A549 (cell line): Measurements from ENCODE around the gene CER1. TPM values are rescaled to one million over a fixed set of nuclear protein-coding genes. Genes with fewer than 3 reads are reported as not detected.

ENCODE experiments used
- ATAC-seq, 2 experiments: fragments of 200-7000 bp in 1 of 2; fragments of >200 bp in 1 of 2; cut with Nextera tagmentation in 1 of 2; cut with Tn5 transposase in 1 of 2; 3 replicates each; pipeline versions ENCODE4 v1.8.0 to v1.9.1; 2018 to 2020; ENCODE audit warnings: mild to moderate bottlenecking in 1 of 2, moderate library complexity in 1 of 2
- CTCF ChIA-PET: fragments of 300-600 bp; sonication (Branson Sonifier 250); formaldehyde crosslinking; extraction: SDS; loops from one replicate; lab custom pipeline; 2021; ENCODE audit warnings: antibody characterized with exemption, inconsistent platforms; lab: Yijun Ruan, JAX
- POLR2A ChIA-PET: fragments of 350-600 bp; formaldehyde crosslinking; extraction: SDS; loops from one replicate; lab custom pipeline; 2021; ENCODE audit warnings: antibody characterized with exemption, inconsistent platforms; lab: Yijun Ruan, JAX
- DNase-seq, 2 experiments: peaks; one replicate each; pipeline versions ENCODE4 v3.0.0 to v3.0.0-alpha.2; 2011 to 2016; ENCODE audit warnings: low read depth in 1 of 2, low spot score in 1 of 2
- FAIRE-seq: peaks from 2 replicates; lab custom pipeline; 2011; peaks lifted over from hg19 to GRCh38; lab: Jason Lieb, UNC
- H3K27ac ChIP-seq, 2 experiments: fragments of >200 bp; sonication (Bioruptor Twin); formaldehyde crosslinking; 3 replicates each; pipeline ENCODE4 v1.5.1; 2016 to 2017
- H3K4me1 ChIP-seq: fragments of >200 bp; sonication (Bioruptor Twin); formaldehyde crosslinking; 3 replicates; pipeline ENCODE4 v1.6.1; 2016
- H3K4me2 ChIP-seq: fragments of >200 bp; sonication (Bioruptor Twin); formaldehyde crosslinking; 3 replicates; pipeline ENCODE4 v1.6.1; 2016
- H3K4me3 ChIP-seq: fragments of >200 bp; sonication (Bioruptor Twin); formaldehyde crosslinking; 3 replicates; pipeline ENCODE4 v1.5.1; 2016
- H3K9me3 ChIP-seq: fragments of >200 bp; sonication (Bioruptor Twin); formaldehyde crosslinking; 3 replicates; pipeline ENCODE4 v1.6.1; 2016
- ATOH8 ChIP-seq: fragments of 250-450 bp; sonication (Bioruptor Pico); IDR thresholded peaks from 2 replicates; pipeline ENCODE4 v1.5.0; 2020; ENCODE audit warnings: low read depth, mild to moderate bottlenecking, moderate library complexity
- BCL3 ChIP-seq: fragments of >200 bp; sonication (Bioruptor Twin); formaldehyde crosslinking; IDR thresholded peaks from 3 replicates; pipeline ENCODE4 v1.6.1; 2016
- CBX2 ChIP-seq: fragments of 200-600 bp; sonication (generic); IDR thresholded peaks from 2 replicates; pipeline ENCODE4 v1.6.1; 2016; ENCODE audit warnings: low read depth, mild to moderate bottlenecking, borderline replicate concordance
- EHF ChIP-seq: fragments of 250-450 bp; sonication (Bioruptor Pico); IDR thresholded peaks from 2 replicates; pipeline ENCODE4 v1.5.0; 2020; ENCODE audit warnings: mild to moderate bottlenecking
- EHMT2 ChIP-seq: fragments of 200-600 bp; sonication (generic); IDR thresholded peaks from 2 replicates; pipeline ENCODE4 v1.6.1; 2016; ENCODE audit warnings: antibody characterized with exemption, low read depth, mild to moderate bottlenecking, moderate library complexity
- ESRRA ChIP-seq: fragments of 150-350 bp; IDR thresholded peaks from 2 replicates; pipeline ENCODE4 v1.6.1; 2014; ENCODE audit warnings: mild to moderate bottlenecking, low read length, borderline replicate concordance
- FOSB ChIP-seq: fragments of 250-450 bp; sonication (Bioruptor Pico); IDR thresholded peaks from 2 replicates; pipeline ENCODE4 v1.5.0; 2020; ENCODE audit warnings: mild to moderate bottlenecking, moderate library complexity
- HDAC2 ChIP-seq: fragments of 200-600 bp; sonication (generic); IDR thresholded peaks from 2 replicates; pipeline ENCODE4 v1.6.1; 2016
- HOXA7 ChIP-seq: fragments of 250-450 bp; sonication (Bioruptor Pico); IDR thresholded peaks from 2 replicates; pipeline ENCODE4 v1.5.0; 2020; ENCODE audit warnings: mild to moderate bottlenecking, moderate library complexity
- HOXB5 ChIP-seq: fragments of 250-450 bp; sonication (Bioruptor Pico); IDR thresholded peaks from 2 replicates; pipeline ENCODE4 v1.5.0; 2020; ENCODE audit warnings: mild to moderate bottlenecking, moderate library complexity
- JUN ChIP-seq, 2 experiments: fragments of >200 bp; sonication (Bioruptor Twin); formaldehyde crosslinking; IDR thresholded peaks; 2 replicates in 1 of 2; 3 replicates in 1 of 2; pipeline ENCODE4 v1.6.1; 2016 to 2017
- NFE2L2 ChIP-seq: fragments of 150-350 bp; conservative IDR thresholded peaks from 2 replicates; pipeline ENCODE4 v1.6.1; 2014; ENCODE audit warnings: low read length
- NPAS2 ChIP-seq: fragments of 250-450 bp; sonication (Bioruptor Pico); IDR thresholded peaks from 2 replicates; pipeline ENCODE4 v1.8.0; 2022; ENCODE audit warnings: mild to moderate bottlenecking, moderate library complexity, borderline replicate concordance
- POLR2A ChIP-seq: IDR thresholded peaks from 2 replicates; pipeline ENCODE4 v1.6.1; 2012; ENCODE audit warnings: mild to moderate bottlenecking, low read length
- RAD21 ChIP-seq, 2 experiments: fragments of >200 bp in 1 of 2; sonication (Bioruptor Twin) in 1 of 2; formaldehyde crosslinking in 1 of 2; IDR thresholded peaks in 1 of 2; conservative IDR thresholded peaks in 1 of 2; 2 replicates in 1 of 2; 3 replicates in 1 of 2; pipeline ENCODE4 v1.6.1; 2012 to 2018; ENCODE audit warnings: inconsistent platforms in 1 of 2
- SMC3 ChIP-seq: fragments of >200 bp; sonication (Bioruptor Twin); formaldehyde crosslinking; IDR thresholded peaks from 3 replicates; pipeline ENCODE4 v1.6.1; 2018; ENCODE audit warnings: inconsistent platforms
- SREBF2 ChIP-seq: fragments of 450-650 bp; IDR thresholded peaks from 2 replicates; pipeline ENCODE4 v1.6.1; 2014; ENCODE audit warnings: mild to moderate bottlenecking, moderate library complexity
- TFCP2L1 ChIP-seq: fragments of 250-450 bp; sonication (Bioruptor Pico); IDR thresholded peaks from 2 replicates; pipeline ENCODE4 v1.5.0; 2021; ENCODE audit warnings: mild to moderate bottlenecking
- ZNF302 ChIP-seq: fragments of 250-450 bp; sonication (Bioruptor Pico); IDR thresholded peaks from 2 replicates; pipeline ENCODE4 v1.9.0; 2021; ENCODE audit warnings: inconsistent platforms, mild to moderate bottlenecking, moderate library complexity
- ZSCAN20 ChIP-seq: fragments of 250-450 bp; sonication (Bioruptor Pico); IDR thresholded peaks from 2 replicates; pipeline ENCODE4 v1.8.0; 2022; ENCODE audit warnings: mild to moderate bottlenecking, moderate library complexity
- WGBS: methylation state at CpG from one replicate; pipeline ENCODE4 v1.1.6; 2017; ENCODE audit errors: missing lambda C conversion rate; 5-methylcytosine and 5-hydroxymethylcytosine counted together
- polyA plus RNA-seq, 4 experiments: library from polyadenylated mRNA; depleted of rRNA in 3 of 4; stranded (reverse); fragments of >200 nt; fragmentation: RNase III in 1 of 4; extraction: RNeasy Plus Mini Kit Qiagen cat#74134 plus additional on column Dnase treatment in 1 of 4; gene quantifications; 2 replicates in 3 of 4; 3 replicates in 1 of 4; pipeline ENCODE4 v1.2.3, GENCODE V29; 2011 to 2017
- TF ChIP-seq, protein P1 (sequence below): fragments of 250-450 bp; sonication (Bioruptor Pico); IDR thresholded peaks from 2 replicates; pipeline ENCODE4 v1.5.0; 2021; ENCODE audit warnings: mild to moderate bottlenecking, moderate library complexity, borderline replicate concordance
- TF ChIP-seq, protein P2 (sequence below): fragments of >200 bp; sonication (Bioruptor Twin); formaldehyde crosslinking; IDR thresholded peaks from 2 replicates; pipeline ENCODE4 v1.6.1; 2016

CER1 gene
- polyA plus RNA-seq, 2 of the 4 experiments (the other 2 are of a cell fraction) = not detected

DNA sequence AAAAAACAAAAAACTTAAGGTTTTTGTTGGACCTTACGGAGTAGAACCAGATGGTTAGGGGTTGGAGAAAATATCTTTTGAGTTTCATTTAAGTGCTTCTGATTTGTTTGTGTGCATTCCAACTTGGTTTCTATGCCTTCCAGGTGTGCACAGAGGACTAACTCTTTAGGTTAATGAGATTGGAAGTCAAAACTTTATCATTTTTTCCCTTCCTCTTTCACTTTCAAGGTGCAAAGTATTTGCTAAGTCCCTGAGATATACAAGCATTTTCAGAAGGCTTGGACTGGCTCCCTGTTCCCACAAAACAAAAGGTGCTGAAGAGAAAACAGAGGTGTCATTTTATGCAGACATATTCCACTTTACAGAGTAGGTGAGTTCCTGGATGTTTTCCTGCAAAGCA lies 30.3 kb upstream of the CER1 start:
- TF ChIP-seq CBX2 = no peak
- no peak for TF ChIP-seq BCL3
- no peak for TF ChIP-seq HDAC2
- TF ChIP-seq JUN (IDR thresholded peaks at IDR 0.05) = no peak
- TF ChIP-seq EHF = no peak
- TF ChIP-seq, protein P1, sequence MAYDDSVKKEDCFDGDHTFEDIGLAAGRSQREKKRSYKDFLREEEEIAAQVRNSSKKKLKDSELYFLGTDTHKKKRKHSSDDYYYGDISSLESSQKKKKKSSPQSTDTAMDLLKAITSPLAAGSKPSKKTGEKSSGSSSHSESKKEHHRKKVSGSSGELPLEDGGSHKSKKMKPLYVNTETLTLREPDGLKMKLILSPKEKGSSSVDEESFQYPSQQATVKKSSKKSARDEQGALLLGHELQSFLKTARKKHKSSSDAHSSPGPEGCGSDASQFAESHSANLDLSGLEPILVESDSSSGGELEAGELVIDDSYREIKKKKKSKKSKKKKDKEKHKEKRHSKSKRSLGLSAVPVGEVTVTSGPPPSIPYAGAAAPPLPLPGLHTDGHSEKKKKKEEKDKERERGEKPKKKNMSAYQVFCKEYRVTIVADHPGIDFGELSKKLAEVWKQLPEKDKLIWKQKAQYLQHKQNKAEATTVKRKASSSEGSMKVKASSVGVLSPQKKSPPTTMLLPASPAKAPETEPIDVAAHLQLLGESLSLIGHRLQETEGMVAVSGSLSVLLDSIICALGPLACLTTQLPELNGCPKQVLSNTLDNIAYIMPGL (CRISPR knock-in tag) = no peak
- TF ChIP-seq POLR2A = no peak
- TF ChIP-seq, protein P2, sequence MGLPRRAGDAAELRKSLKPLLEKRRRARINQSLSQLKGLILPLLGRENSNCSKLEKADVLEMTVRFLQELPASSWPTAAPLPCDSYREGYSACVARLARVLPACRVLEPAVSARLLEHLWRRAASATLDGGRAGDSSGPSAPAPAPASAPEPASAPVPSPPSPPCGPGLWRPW = no peak
- no peak for TF ChIP-seq NFE2L2
- TF ChIP-seq TFCP2L1 (CRISPR knock-in tag) = no peak
- TF ChIP-seq ESRRA = no peak
- TF ChIP-seq SMC3 = no peak
- ATAC-seq (no peak), DNase-seq (no peak), FAIRE-seq (no peak)
- POLR2A ChIA-PET = no interaction called here
- Histone ChIP-seq H3K4me2 (no peak overlapping the region), H3K4me1 (no peaks in the 10 kb centered on the region), H3K9me3 (no peaks in the 10 kb centered on the region), H3K4me3 (no peak overlapping the region), H3K27ac (no peak overlapping the region)
- CTCF ChIA-PET = no interaction called here
- WGBS = 6% methylated on average over 1 of the region's 1 CpG

GRCh38 chr9:14752271-14752670 lies 29.7 kb upstream of the CER1 start:
- TF ChIP-seq HOXA7 (CRISPR knock-in tag) (no peak), NPAS2 (no peak), SREBF2 (no peak), ZSCAN20 (CRISPR knock-in tag) (no peak), BCL3 (no peak), TFCP2L1 (CRISPR knock-in tag) (no peak), EHMT2 (no peak), FOSB (CRISPR knock-in tag) (no peak), ZNF302 (CRISPR knock-in tag) (no peak)
- 0% methylated on average over 1 of the region's 1 CpG for whole genome bisulfite sequencing
- no peak for FAIRE-seq
- no peaks in the 10 kb centered on the region for H3K9me3 ChIP-seq
- ATAC-seq = no peak
- CTCF ChIA-PET = interaction anchor here (1.1 kb wide), 1 partner anchor 10 kb away, joined by 3 read pairs; no protein-coding TSS in a partner anchor
- DNase-seq = no peak
- no peak overlapping the region for H3K27ac ChIP-seq
- POLR2A ChIA-PET = no interaction called here
- no peak overlapping the region for H3K4me2 ChIP-seq
- H3K4me3 ChIP-seq = no peak overlapping the region
- no peaks in the 10 kb centered on the region for H3K4me1 ChIP-seq

DNA sequence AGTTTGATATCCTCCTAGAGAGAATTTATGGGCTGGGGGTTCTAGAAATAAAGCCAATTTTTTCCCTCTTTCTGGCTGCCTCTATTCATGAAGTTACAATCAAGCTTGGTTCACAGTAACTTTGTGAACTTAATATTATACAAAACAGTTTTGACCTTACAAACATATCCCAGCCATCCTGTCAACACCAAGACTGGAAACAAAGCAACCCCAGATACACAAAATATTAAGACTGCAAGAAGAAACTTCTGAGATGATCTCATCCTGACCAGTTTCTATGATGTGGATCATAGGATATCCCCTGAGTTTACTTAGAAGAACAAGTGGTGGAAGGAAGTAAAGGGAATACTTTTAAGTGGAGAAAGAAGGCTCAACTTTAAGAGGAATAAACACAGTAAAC lies 28.3 kb upstream of the CER1 start:
- ChIA-PET CTCF (interaction anchor here (1.1 kb wide), 1 partner anchor 11 kb away, joined by 3 read pairs; no protein-coding TSS in a partner anchor), POLR2A (no interaction called here)
- H3K9me3 ChIP-seq = no peaks in the 10 kb centered on the region
- H3K4me3 ChIP-seq = no peak overlapping the region
- ATAC-seq (no peak), FAIRE-seq (no peak), DNase-seq (no peak)
- TF ChIP-seq HOXB5 (CRISPR knock-in tag) (no peak), RAD21 (conservative IDR thresholded peaks at IDR 0.05 in 1 of 2, IDR thresholded peaks at IDR 0.05 in 1 of 2) (no peak), ATOH8 (no peak)
- no peak overlapping the region for H3K4me2 ChIP-seq
- no peaks in the 10 kb centered on the region for H3K4me1 ChIP-seq
- H3K27ac ChIP-seq = no peak overlapping the region
